HG03095 (cell line): ENCODE data around the gene SLC44A5.

Experiments
- ATAC-seq: cut with Tn5 transposase; IDR thresholded peaks from one replicate; pipeline ENCODE4 v1.9.1; 2021; ENCODE audit warnings: moderate library complexity; ENCODE audit not compliant: unreplicated experiment

The SLC44A5 gene

DNA sequence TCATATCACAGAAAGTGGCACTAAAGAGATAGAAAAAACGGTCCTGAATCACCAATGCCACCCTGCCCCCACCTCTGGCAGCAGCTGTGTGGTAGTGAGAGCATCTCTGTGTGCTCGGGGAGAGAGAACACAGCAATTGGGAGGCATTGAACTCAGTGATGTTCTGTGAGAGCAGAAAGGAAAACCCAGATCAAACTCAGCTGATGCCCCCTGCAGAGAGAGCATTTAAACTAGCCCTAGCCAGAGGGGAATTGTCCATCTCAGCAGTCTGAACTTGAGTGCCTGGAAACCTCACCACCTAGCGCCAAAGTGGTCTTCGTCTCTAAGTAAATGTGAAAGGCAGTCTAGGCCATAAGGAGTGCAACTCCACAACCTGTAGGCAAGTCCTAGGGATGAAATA, 21.3 kb downstream of the SLC44A5 start:
- no peak for ATAC-seq

DNA sequence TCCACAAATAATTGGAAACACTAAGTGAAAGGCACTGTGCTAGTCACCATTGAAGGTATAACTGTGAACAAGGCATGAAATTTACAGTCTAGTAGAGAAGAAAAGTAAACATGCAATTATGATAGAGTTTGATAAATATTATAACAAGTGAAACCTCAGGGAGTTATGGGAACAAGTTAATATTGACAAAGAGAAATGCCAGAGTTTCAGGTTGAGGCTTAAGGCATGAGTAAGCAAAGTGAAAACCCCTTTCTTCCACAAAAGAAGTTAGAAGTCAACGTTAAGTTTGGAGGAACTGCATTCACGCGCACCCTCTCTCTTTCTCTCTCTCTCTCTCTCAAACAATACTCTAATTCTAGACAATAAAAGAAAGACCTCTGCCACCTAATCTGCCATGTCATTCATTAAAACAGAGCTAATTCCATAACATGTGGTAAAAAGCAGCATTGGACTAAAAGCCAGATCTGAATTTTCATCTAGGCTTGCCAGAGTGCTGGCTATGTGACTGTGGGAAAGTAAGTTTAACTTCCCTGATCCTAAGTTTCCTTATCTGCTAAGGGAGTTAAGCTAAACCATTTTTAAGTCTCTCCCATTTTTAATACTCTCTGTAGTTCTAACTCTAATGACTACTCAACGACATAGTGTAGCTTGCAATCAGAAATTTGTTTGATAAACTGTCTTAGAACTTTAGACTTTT, 22.0 kb downstream of the SLC44A5 start:
- ATAC-seq: no peak

DNA sequence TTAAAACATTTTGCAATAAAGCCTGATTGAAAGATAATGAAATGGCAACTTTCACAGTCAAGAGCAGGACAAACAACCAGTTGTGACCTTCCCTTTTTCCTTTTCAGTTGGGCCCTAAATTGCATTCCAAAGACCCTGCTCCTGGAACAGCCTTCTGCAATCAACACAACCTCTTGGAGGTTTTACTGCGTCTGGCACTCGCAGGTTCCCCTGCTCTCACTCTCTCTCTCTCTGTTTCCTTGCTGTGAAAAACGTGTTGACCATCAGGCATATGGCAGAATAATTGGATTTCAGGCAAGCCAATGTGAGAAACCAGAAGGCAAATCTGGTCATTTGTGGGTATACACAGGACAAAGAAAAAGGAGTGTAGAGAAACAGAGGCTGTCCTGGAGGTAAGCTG, 23.2 kb downstream of the SLC44A5 start:
- ATAC-seq: no peak

DNA sequence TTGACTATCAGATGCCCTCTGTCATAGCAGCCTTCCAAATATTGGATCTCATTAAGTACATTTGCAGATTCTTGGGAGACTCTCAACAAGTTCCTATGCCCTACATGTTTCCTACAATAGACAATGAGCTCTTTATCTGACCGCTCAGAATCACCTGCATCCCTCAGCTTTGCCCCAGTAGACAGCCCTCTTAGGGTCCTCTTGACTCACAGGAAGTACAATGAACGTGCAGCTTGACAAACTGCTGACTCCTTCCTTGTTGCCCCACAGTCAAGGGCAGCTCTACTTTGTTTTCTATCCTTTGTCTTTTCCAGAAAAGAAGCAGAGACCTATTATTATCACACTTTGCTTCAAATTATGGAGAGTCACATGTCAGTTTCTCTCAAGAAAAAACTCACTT, 27.6 kb downstream of the SLC44A5 start:
- ATAC-seq: no peak

DNA sequence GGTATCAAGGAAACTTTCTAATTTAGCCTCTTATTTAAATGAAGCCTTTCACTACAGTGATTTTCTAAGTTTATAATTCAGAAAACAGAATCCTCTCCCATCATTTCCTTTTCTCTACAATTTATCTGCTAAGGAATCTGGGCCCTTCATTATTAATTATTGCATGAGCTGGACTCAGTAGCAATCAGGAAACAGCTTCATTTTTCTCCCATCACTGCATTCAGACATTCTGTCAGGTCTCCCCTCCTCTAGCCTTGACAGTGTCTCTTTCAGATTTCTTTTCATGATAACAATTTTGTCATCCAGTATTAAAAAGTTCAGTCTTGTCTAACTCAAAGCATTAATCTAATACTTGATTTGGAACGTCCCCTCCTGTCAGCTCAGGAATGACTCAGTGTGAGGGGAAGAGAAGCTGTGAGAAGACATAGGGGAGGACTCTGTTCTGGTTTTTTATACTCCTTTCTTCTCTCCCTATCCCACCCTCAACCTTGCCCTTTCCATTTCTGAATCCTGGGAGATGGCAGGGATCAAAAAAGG, 28.1 kb downstream of the SLC44A5 start:
- no peak for ATAC-seq

DNA sequence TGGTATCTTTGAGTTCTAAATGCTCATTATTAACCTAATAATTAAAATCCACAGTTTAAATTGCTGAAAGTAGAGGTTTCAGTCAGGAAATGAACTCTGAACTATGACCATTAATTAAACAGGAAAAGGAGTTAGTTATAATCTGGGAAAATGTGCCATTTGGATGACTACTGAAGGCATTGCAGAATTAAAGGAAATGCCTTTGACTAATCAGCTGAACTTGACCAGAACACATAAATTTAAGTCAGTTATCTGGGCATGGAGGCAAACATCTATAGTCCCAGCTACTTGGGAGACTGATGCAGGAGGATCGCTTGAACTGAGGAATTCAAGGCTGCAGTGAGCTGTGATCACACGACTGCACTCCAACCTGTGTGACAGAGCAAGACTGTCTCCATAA, 31.9 kb downstream of the SLC44A5 start:
- ATAC-seq: no peak

DNA sequence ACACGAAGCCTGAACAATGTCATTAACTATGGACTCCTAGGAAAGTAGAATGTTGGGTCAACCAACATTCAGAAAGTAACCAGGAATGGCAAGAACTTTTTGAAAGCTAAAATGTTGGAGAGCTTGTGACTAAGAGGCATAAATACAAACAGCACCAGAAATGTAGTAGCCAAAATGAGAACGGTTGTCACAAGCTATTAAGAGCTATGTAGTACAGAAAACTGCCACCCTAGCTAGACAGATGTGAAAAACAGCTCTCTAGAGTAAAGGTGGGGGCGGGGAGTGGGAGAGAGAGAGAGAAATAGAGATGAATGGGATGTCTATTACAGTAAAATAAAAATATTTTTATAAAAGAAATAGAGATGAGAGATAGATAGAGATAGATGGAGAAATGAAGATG, 35.1 kb downstream of the SLC44A5 start:
- no peak for ATAC-seq

DNA sequence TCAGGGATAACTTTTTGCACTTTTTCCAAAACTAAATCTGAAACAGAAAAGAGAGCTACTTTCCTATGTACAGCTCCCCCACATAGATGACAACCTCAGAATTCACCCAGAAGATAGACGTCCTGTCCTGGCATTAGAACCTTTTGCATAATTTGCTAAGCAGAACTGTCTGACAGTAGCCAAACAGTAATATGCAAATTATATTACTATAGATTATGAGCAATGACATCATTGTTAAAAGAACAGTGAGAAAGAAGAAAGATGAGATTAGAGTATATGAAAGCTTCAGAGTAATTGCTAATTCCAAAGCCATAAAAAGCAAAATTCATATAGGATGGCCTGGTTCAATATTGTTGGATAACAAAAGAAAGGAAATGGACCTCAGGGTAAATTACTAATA, 43.7 kb downstream of the SLC44A5 start:
- ATAC-seq: no peak

DNA sequence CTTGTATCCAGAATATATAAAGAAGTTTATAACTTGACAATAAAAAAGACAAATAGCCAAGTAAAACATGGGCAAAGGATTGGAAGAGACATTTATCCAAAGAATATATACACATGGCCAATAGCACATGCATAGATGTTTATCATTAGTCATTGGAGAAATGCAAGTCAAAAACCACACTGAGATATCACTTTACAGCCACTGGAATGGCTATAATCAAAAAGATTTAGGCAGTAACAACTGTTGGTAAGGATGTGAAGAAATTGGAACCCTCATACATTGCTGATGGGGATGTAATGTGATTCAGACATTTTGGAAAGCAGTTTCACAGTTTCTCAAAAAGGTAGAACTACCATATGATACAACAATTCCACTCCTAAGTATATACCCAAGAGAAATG, 51.1 kb downstream of the SLC44A5 start:
- no peak for ATAC-seq

DNA sequence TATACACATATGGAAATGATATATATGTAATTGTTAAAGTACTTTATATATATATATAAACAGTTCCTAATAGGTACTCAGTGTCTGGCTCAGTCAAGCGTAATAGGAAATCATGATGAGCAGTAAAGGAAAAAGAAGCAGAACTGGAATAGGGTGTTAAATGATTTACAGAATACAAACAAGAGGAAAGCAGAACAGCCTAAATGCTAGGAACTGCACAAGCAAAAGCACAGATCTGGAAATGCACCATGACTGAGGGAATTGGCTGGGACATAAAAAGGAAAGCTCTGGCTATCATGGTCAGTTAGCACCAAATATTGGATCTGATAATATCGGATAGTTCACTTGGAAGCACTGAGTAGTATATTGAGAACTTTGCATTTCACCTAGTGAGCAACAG, 51.8 kb downstream of the SLC44A5 start:
- ATAC-seq: no peak

DNA sequence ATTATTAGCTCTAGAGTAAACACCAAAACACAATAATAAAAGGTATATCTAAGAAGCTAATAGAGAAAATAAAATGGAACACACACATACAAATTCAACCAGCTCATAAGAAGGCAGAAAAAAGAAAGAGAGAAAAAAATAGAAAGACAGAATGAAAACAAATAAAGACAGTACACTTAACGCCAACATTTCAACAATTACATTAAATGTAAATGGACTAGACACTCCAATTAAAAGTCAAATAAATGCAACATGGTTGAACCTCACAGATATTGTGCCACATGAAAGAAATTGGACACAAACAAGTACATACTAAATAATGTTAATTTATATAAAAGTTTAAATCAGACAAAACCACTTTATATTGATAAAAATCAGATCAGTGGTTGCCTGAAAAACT, 56.0 kb downstream of the SLC44A5 start:
- no peak for ATAC-seq

DNA sequence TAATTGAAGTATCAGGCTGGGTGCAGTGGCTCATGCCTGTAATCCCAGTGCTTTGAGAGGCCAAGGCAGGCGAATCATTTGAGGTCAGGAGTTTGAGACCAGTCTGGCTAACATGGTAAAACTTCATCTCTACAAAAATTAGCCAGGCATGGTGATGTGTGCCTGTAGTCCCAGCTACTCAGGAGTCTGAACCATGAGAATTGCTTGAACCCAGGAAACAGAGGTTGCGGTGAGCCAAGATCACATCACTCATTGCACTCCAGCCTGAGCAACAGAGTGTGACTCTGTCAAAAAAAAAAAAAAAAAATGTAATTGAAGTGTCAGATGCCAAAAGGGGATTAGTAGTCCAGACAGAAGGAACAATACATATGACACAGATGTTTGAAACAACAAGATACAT, 56.7 kb downstream of the SLC44A5 start:
- no peak for ATAC-seq

DNA sequence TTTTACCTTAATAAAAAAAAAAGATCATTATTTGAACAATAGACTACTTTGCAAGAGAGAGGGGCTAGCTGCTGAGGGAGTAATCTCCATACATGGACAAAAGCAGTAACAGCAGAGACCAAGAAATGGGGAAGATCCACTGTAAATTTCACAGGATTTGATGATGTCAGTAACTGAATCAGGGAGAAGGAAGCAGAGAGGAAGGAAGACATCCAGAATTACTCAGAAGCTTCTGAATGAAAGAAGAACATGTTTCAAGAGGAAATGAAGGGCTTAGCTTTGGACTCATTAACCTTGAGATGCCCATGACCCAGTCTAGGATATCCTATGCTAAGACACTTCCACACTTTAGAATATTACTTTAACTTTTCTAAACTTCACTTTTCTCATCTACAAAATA, 60.4 kb downstream of the SLC44A5 start:
- no peak for ATAC-seq

DNA sequence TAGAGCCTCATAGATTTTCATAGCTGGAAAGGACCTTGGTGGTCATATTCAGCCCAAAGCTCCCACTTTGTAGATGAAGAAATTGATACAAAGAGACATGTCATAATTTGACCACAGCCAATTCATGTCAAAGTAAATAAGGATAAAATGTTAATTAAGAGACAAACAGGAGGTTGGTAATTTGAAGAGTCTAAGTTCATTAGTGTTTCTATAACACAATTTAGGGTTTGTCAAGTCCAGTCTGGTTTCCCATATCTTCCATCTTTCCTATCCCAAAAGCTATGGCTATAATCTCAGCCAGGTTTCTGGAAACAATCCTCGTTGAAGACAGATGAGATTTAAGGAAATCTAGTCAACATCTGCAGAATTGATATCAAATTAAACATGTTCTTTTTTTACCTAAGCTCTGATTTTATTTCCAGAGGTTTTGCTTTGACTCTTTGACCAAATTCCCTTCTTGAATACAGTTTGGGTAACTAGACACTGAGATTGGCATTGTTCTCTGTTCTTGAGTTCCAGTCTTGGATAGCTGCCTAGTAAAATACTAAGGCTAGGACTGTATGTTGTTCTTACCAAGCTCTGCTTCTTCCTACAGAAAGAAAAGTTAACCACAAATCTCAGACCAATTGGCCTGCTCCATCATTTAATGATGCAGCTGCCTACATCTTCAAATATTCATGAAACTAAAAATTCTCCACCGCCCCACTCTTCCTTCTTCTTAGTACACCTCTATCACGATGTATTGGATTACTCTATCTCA, 62.0 kb downstream of the SLC44A5 start:
- no peak for ATAC-seq

DNA sequence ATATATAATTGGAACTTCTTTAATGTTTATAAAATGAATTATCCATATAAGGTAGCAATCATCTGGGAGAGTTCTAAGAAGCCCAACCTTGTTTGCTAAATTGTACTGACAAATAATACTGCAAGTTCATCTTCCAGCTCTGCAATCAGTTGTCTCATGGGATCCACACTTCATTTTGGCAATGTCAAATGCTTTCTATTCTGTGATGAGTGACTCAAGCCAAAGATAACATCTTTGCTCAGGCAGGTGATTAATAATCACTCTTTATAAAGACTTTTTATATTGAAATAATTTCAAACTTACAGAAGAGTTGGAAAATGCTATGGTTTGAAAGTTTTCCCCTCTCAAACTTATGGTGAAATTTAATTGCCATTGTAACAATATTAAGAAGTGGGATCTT, 67.2 kb downstream of the SLC44A5 start:
- no peak for ATAC-seq

DNA sequence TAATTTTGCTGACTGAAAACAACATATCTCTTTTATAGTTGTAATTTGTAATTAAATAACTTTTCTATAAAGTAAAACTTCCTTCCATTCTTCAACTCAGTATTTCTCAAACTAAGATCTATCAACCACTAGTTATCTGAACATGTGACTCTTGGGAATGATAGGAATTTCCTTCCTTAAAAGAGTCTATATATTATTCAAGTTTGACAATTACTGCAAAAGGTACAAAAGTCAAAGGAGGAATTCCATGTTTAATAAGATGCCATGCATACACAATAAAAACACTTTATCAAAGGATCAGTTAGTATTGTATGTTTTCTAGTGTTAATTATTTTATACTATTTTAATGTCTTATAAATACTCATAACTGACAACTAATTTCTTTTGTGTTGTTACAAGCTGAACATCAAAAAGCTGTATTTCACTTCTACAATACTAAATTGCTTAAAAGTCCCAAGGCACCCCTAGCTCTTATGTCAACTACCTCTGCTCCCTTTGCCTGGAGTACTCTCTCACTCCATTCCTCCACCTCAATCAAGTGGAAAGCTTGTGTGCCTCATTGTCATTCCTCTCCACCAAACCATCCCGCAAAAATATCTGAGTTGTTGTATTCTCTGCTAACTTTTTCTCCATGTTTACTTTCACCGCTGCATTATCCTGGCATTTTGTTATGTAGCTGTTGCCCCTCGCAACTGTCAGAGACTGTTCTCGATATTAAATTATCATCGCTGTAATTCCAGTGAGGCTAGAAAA, 67.9 kb downstream of the SLC44A5 start:
- no peak for ATAC-seq

DNA sequence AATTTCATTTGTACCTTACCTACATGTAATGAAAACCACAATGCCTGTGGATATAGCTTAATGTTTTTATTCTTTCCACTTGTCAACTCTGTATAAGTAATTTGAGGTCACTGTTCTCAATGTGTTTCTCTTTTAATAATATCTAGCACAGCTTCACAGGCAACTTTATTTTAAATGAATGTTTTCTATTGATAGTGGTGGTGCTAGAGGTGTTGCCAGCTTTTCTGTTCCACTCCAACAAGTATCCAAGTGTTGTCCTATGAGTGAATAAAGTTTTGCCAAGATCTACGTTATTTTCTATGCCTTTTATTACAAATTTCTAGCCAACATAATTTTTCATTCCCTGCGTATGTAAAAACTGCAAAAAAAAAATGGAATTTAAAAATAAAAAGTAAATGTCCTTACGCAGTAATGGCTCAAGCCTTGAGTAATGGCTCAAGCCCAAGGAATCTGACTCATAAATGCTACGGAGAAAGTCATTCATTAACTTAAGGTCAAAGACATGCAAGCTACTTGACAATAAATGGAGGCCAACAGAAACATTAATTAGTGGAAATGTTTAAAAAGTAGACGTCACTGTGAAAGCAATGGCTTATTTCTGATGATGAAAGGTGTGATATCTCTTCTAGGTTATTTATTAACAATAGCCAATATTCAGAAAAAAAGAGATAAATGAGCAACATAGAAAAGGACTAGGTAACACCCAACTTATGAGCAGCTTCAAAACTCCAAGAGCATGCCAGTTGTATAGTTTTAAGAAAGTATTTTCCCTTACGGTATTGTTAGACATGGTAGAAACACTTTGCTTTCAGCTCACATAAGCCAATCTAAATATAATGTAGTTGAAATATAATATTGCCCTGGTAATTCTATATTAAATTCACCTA, 71.4 kb downstream of the SLC44A5 start:
- no peak for ATAC-seq

DNA sequence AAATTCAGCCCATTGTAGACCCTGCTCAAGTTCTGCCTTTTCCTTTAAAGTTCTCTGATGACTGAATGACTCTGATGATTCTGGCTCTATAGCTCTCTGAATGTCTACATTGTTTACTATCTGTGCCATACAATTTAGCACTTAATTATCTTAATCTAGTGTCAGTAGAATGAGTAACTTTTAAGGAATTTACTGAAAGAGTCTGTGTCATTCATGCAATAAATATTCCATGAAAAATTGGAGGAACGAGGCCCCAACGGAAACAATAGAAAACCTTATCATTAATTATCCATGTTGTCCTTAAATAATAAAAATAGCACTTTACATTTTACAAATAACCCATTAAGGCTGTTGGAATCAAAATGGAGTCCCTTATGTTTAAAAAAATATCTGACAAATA, 77.8 kb downstream of the SLC44A5 start:
- ATAC-seq: no peak

DNA sequence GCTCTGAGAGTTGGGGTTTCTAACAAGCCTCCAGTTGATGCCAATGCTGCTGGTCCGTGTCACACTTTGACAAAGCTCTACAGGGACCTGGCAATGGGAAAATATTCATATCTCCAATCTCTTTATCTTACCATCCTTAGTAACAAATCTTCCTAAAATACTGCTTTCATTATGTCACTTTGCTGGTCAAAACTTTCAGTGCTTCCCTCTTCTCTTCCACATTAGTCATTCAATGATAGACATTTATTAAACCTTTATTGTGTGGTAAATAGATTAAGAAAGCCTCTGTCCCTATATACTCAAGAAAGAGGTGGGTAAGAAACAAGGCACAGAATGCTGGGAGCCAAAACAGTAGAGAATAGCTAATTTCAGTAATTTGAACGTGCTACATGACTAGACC, 79.3 kb downstream of the SLC44A5 start:
- no peak for ATAC-seq

DNA sequence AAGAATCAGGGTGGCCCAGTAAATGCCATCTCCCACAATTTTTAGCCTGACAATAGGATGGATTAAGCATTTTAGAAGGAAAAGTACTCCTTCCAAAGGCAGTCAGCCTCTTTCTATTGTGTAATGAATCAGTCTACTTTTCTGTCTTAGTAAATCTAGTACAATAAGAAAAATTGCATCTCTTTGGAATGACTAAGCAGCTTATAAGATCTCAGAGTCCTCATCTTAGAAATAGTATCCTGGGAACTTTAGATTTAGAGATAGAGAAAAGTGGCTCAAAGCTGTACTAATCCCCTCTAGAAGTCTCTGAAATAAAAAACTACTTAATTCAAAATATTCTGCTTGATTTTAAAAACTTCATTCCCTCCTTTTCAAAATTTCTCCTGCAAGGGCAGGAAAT, 81.4 kb downstream of the SLC44A5 start:
- ATAC-seq: no peak

DNA sequence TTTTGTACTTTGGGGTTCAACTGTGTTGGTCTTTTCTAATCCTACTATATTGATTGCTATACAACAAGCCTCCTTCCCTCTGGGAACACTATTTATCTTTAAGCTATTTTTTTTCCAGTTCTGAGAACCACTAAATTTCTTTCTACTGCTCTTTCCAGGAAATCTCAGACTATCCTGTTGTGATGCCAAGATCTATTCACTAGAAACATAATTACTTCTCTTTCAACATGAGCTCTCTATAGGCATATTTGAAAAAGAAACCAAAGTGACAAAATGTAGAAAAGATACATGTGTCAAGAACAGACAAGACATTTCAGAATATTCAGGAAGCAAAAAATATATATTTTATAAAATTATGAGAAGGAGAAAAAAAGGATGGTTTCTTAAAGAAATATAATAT, 82.9 kb downstream of the SLC44A5 start:
- no peak for ATAC-seq
